Smooth muscle cell (in vitro differentiated cells): ENCODE data around the gene ORMDL3. TPM values are rescaled to one million over a fixed set of nuclear protein-coding genes. Genes with fewer than 3 reads are reported as not detected.
A peak's percentile ranks its signal among the peaks of the same experiment; 100 is the strongest.

Experiments used
- DNase-seq: peaks from one replicate; lab custom pipeline; 2025; ENCODE audit not compliant: unreplicated experiment; lab: John Stamatoyannopoulos, UW
- H2AFZ ChIP-seq: fragments of 200-600 bp; sonication (generic); 2 replicates; pipeline ENCODE4 v1.6.0; 2016; ENCODE audit warnings: antibody characterized with exemption, low read depth, mild to moderate bottlenecking
- H3F3A ChIP-seq: fragments of 200-600 bp; sonication (generic); 2 replicates; pipeline ENCODE4 v1.6.0; 2017; ENCODE audit warnings: antibody characterized with exemption, low read depth
- H3K27ac ChIP-seq: fragments of 200-600 bp; sonication (generic); 2 replicates; pipeline ENCODE4 v1.5.1; 2016; ENCODE audit warnings: low read depth, mild to moderate bottlenecking
- H3K27me3 ChIP-seq: fragments of 200-600 bp; sonication (generic); 2 replicates; pipeline ENCODE4 v1.6.1; 2016; ENCODE audit warnings: low read depth, mild to moderate bottlenecking
- H3K36me3 ChIP-seq: fragments of 200-600 bp; sonication (generic); 2 replicates; pipeline ENCODE4 v1.5.1; 2016; ENCODE audit warnings: low read depth
- H3K4me1 ChIP-seq: fragments of 200-600 bp; sonication (generic); 2 replicates; pipeline ENCODE4 v1.5.1; 2016; ENCODE audit warnings: low read depth
- H3K4me2 ChIP-seq: fragments of 200-600 bp; sonication (generic); 2 replicates; pipeline ENCODE4 v1.6.0; 2016; ENCODE audit warnings: mild to moderate bottlenecking
- H3K4me3 ChIP-seq: fragments of 200-600 bp; sonication (generic); 2 replicates; pipeline ENCODE4 v1.5.1; 2016; ENCODE audit warnings: mild to moderate bottlenecking
- H3K79me2 ChIP-seq: fragments of 200-600 bp; sonication (generic); 2 replicates; pipeline ENCODE4 v1.6.0; 2016; ENCODE audit warnings: low read depth, mild to moderate bottlenecking
- H3K9ac ChIP-seq: fragments of 200-600 bp; sonication (generic); 2 replicates; pipeline ENCODE4 v1.6.0; 2016; ENCODE audit warnings: low read depth
- H3K9me3 ChIP-seq: fragments of 200-600 bp; sonication (generic); replicated peaks from 2 replicates; pipeline ENCODE4 v1.5.1; 2016; ENCODE audit warnings: low read depth
- H4K20me1 ChIP-seq: fragments of 200-600 bp; sonication (generic); 2 replicates; pipeline ENCODE4 v1.6.0; 2016; ENCODE audit warnings: low read depth
- WGBS: methylation state at CpG from one replicate; pipeline ENCODE4 v1.1.7; 2016; ENCODE audit warnings: low lambda C conversion rate; 5-methylcytosine and 5-hydroxymethylcytosine counted together
- polyA plus RNA-seq: library from polyadenylated mRNA; unstranded; fragments of >200 nt; fragmentation: Nextera tagmentation; extraction: Ambion mirVana; gene quantifications from 2 replicates; pipeline ENCODE4 v1.2.1, GENCODE V29; 2016
- total RNA-seq: library from RNA; depleted of rRNA; stranded (reverse); fragments of >200 nt; gene quantifications from 2 replicates; pipeline ENCODE4 v1.2.3, GENCODE V29; 2014
- TF ChIP-seq, protein P1 (sequence below): fragments of 200-600 bp; sonication (generic); IDR thresholded peaks from 2 replicates; pipeline ENCODE4 v1.5.1; 2017; ENCODE audit warnings: borderline replicate concordance, mild to moderate bottlenecking, antibody characterized with exemption; ENCODE audit not compliant: insufficient read depth, poor library complexity, severe bottlenecking

Gene ORMDL3, protein sequence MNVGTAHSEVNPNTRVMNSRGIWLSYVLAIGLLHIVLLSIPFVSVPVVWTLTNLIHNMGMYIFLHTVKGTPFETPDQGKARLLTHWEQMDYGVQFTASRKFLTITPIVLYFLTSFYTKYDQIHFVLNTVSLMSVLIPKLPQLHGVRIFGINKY
- 29.8 and 43.5 TPM in 2 replicates for total RNA-seq
- polyA plus RNA-seq: 24.7 and 34.9 TPM in 2 replicates

DNA sequence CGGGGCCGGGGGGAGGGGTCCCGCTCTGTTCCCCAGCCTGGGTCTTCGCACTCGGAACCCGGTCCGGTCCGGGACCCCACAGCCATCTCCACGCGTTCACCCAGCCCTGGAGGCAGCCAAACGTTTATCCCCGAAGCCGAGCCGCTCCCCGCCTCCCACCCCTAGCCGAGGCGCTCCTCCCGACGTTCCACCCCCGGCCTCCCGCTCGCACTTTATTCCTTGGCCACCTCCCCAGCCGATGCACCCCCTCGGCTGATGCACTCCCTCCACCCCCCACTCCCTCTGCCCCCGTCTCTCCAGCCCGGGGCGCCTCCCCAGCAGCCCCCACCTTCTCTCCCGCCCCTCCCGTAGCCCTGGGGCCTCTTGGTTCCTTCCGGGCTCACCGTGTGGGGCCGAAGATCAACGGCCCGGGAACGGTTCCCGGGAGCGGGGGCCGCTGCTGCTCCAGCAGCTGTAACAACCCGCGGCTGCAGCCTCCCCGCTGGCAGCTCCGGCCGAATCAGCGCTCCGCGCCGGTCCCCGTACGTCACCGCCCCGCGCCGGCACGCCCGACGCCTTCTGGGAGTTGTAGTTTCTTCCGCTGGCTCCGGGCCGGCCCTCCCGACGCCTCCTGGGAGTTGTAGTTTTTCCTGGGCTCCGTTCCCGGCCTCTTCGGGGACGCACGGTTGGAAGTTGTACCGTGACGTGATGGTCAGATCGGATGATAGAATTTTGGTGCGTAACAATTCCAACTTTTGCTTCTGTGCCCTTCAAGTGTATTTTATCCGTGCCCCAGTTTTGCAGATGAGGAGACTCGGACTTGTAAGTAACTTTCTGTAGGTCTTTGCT, at the start of gene ORMDL3, which contains the start of gene LRRC3C:
ORMDL3 (minus strand) TSS at position 501 of the 828 bp plus-strand sequence. CDS start 3,398 bp downstream, outside the sequence.
LRRC3C (plus strand) TSS at position 632 of the 828 bp plus-strand sequence. CDS start 13,792 bp downstream, outside the sequence.
- H3K4me3 ChIP-seq: peak within 1 kb of the TSS; percentile 94
- peak within 1 kb of the TSS; percentile 98 for H3K4me2 ChIP-seq
- peaks cover 25% of the 10 kb centered on the region for H3K4me1 ChIP-seq
- TF ChIP-seq, protein P1, sequence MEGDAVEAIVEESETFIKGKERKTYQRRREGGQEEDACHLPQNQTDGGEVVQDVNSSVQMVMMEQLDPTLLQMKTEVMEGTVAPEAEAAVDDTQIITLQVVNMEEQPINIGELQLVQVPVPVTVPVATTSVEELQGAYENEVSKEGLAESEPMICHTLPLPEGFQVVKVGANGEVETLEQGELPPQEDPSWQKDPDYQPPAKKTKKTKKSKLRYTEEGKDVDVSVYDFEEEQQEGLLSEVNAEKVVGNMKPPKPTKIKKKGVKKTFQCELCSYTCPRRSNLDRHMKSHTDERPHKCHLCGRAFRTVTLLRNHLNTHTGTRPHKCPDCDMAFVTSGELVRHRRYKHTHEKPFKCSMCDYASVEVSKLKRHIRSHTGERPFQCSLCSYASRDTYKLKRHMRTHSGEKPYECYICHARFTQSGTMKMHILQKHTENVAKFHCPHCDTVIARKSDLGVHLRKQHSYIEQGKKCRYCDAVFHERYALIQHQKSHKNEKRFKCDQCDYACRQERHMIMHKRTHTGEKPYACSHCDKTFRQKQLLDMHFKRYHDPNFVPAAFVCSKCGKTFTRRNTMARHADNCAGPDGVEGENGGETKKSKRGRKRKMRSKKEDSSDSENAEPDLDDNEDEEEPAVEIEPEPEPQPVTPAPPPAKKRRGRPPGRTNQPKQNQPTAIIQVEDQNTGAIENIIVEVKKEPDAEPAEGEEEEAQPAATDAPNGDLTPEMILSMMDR: no peak
- H4K20me1 ChIP-seq: peaks cover 43% of the 10 kb centered on the region
- H3K79me2 ChIP-seq: peaks cover 30% of the 10 kb centered on the region
- no peaks in the 10 kb centered on the region for H3K9me3 ChIP-seq
- WGBS: under 1% methylated on average over 55 of the region's 72 CpGs
- H3K27ac ChIP-seq: peak within 1 kb of the TSS; percentile 98
- H2AFZ ChIP-seq: peak within 1 kb of the TSS; percentile 36
- DNase-seq: peak; percentile 83
- no peaks in the 10 kb centered on the region for H3K27me3 ChIP-seq
- H3K9ac ChIP-seq: peak within 1 kb of the TSS; percentile 97
- no peaks in the 10 kb centered on the region for H3K36me3 ChIP-seq
- peaks cover 7% of the 10 kb centered on the region for H3F3A ChIP-seq

DNA sequence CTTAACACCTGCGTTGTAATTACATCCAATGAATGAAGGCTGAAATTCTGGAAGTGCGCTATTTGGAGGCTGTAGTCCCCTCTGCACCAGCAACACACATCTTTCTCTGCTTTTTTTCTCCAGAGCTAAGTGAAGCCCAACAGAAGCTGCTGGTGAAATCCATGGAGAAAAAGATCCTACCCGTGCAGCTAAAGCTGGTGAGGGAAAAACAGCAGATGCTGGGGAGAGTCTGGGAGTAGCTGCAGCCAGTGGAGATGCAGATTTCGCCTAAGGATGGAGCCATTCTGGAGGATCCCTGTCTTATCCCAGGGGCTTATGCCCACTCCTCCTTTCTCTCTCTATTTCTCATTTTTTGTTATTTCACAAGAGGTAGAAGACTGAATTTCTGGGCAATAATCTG, 48.4 kb upstream of the ORMDL3 start:
- H3K4me2 ChIP-seq: no peak overlapping the region
- H2AFZ ChIP-seq: no peak overlapping the region
- H3K9me3 ChIP-seq: no peaks in the 10 kb centered on the region
- no peaks in the 10 kb centered on the region for H4K20me1 ChIP-seq
- DNase-seq: no peak
- peaks cover under 1% of the 10 kb centered on the region for H3K79me2 ChIP-seq
- H3F3A ChIP-seq: no peaks in the 10 kb centered on the region
- H3K9ac ChIP-seq: no peak overlapping the region
- no peak overlapping the region for H3K4me3 ChIP-seq
- peaks cover 8% of the 10 kb centered on the region for H3K4me1 ChIP-seq
- TF ChIP-seq, protein P1: no peak
- H3K27me3 ChIP-seq: peaks cover 7% of the 10 kb centered on the region
- 81% methylated on average over 4 of the region's 4 CpGs for WGBS
- no peaks in the 10 kb centered on the region for H3K36me3 ChIP-seq
- H3K27ac ChIP-seq: no peak overlapping the region

DNA sequence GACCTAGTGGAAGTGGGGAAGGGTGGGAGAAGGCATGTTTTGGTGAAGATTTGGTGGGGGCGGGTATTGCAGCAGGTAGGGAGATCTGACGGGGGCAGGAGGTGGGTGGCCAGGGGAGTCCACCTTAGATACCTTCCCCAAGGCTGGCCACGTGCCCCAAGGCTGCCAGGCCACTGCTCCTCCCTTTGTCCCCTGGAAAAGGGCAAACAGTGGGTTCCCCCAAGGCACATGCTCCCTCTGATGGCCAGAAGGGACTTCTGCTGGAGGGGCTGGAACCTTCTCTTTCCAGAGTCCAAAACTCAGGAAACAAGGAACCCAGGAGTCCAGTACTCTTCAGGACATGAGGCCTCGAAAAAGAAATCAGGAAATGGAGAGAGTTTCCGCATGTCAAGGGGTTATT, 47.0 kb upstream of the ORMDL3 start:
- H2AFZ ChIP-seq: no peak overlapping the region
- no peaks in the 10 kb centered on the region for H3K36me3 ChIP-seq
- H4K20me1 ChIP-seq: no peaks in the 10 kb centered on the region
- peaks cover 16% of the 10 kb centered on the region for H3K27me3 ChIP-seq
- TF ChIP-seq, protein P1: no peak
- no peak overlapping the region for H3K4me2 ChIP-seq
- 87% methylated on average over 4 of the region's 5 CpGs for WGBS
- no peaks in the 10 kb centered on the region for H3F3A ChIP-seq
- no peak overlapping the region for H3K27ac ChIP-seq
- no peaks in the 10 kb centered on the region for H3K9me3 ChIP-seq
- DNase-seq: no peak
- no peak overlapping the region for H3K4me3 ChIP-seq
- peaks cover 2% of the 10 kb centered on the region for H3K4me1 ChIP-seq
- H3K9ac ChIP-seq: no peak overlapping the region
- H3K79me2 ChIP-seq: no peaks in the 10 kb centered on the region
